H1 (cell line): Measurements from ENCODE around the gene PRSS53. TPM values are rescaled to one million over a fixed set of nuclear protein-coding genes. Genes with fewer than 3 reads are reported as not detected.

Source experiments
- CREB1 ChIP-seq: IDR thresholded peaks from 2 replicates; pipeline ENCODE4 v1.6.1; 2012; ENCODE audit warnings: inconsistent platforms
- GABPA ChIP-seq: IDR thresholded peaks from 2 replicates; pipeline ENCODE4 v1.6.1; 2011; ENCODE audit warnings: mild to moderate bottlenecking, low read length, moderate library complexity, borderline replicate concordance; ENCODE audit not compliant: insufficient read depth
- JUN ChIP-seq: IDR thresholded peaks from 2 replicates; pipeline ENCODE4 v1.6.1; 2011; ENCODE audit warnings: low read depth, mild to moderate bottlenecking, improper control_type of control experiment, low read length
- KDM4A ChIP-seq: IDR thresholded peaks from one replicate; pipeline ENCODE4 v1.7.1; 2012; ENCODE audit warnings: low read depth, mild to moderate bottlenecking, moderate library complexity, low read length, inconsistent platforms; ENCODE audit not compliant: severe bottlenecking
- NANOG ChIP-seq: IDR thresholded peaks from 2 replicates; pipeline ENCODE4 v1.6.1; 2011; ENCODE audit warnings: low read length, low read depth, mild to moderate bottlenecking, inconsistent platforms; ENCODE audit not compliant: insufficient read depth, poor library complexity, severe bottlenecking
- NRF1 ChIP-seq: IDR thresholded peaks from 2 replicates; pipeline ENCODE4 v1.6.1; 2011; ENCODE audit warnings: mild to moderate bottlenecking, low read depth, low read length, improper control_type of control experiment
- RNF2 ChIP-seq: fragments of 200-900, 300-1000 bp; sonication (generic); IDR thresholded peaks from 2 replicates; pipeline ENCODE4 v1.7.1; 2016; ENCODE audit warnings: borderline replicate concordance, low read depth, mild to moderate bottlenecking, antibody characterized with exemption, low read length; ENCODE audit not compliant: poor library complexity, severe bottlenecking; ENCODE audit errors: missing control alignments
- SRF ChIP-seq: IDR thresholded peaks from 2 replicates; pipeline ENCODE4 v1.6.1; 2011; ENCODE audit warnings: mild to moderate bottlenecking, low read depth, low read length, moderate library complexity
- YY1 ChIP-seq: IDR thresholded peaks from 2 replicates; pipeline ENCODE4 v1.6.1; 2011; ENCODE audit warnings: low read depth, mild to moderate bottlenecking, low read length
- polyA plus RNA-seq, 7 experiments: library from polyadenylated mRNA; depleted of rRNA in 3 of 7; stranded (reverse) in 5 of 7; unstranded in 2 of 7; fragments of >200 nt in 5 of 7; fragments of 200-250 nt in 2 of 7; gene quantifications; 1 replicate in 5 of 7; 2 replicates in 1 of 7; 4 replicates in 1 of 7; pipeline versions ENCODE4 v1.2.1 to v1.2.3, GENCODE V29; 2011 to 2013; ENCODE audit warnings: missing spikeins in 2 of 7, mixed read lengths in 2 of 7
- total RNA-seq: library from RNA; stranded (reverse); fragmentation: NEBNext Ultra II Directional; extraction: Animal tissue kit (Norgen Biotek cat#: 25700); gene quantifications from 2 replicates; pipeline ENCODE4 v1.2.1, GENCODE V29; 2021

Gene PRSS53
- total and polyA plus RNA-seq, 2 of the 8 experiments (the other 6 are each of a cell fraction or from before 2014, with no cell fraction given), result 1.7 to 2.6 TPM

- TF ChIP-seq NANOG (no peak), CREB1 (no peak), GABPA (no peak), KDM4A (peak; percentile 54), YY1 (no peak), RNF2 (no peak), JUN (no peak), NRF1 (no peak), SRF (no peak)
- TF ChIP-seq, all 59 proteins: peak for 2
Observed at GRCh38 chr16:31108794-31109558, 20.2 kb upstream of the PRSS53 start (continued).
